Endothelial cell of umbilical vein (primary cell): ENCODE results near the gene LDLRAD4. TPM values are rescaled to one million over a fixed set of nuclear protein-coding genes. Genes with fewer than 3 reads are reported as not detected.

Experiments
- BruUV-seq: library from RNA; stranded (reverse); fragments of 400-500 nt; replicated peaks from 2 replicates; lab custom pipeline; 2021; lab: Mats Ljungman, UMichigan
- CTCF ChIA-PET: fragments of 300-600, 350-600 bp; sonication (Branson Sonifier 250); formaldehyde crosslinking; loops from one replicate; lab custom pipeline; 2021; ENCODE audit warnings: antibody characterized with exemption, inconsistent platforms; lab: Charles Lee
- POLR2A ChIA-PET: fragments of 300-600, 350-600 bp; sonication (Branson Sonifier 250); formaldehyde crosslinking; loops from one replicate; lab custom pipeline; 2021; ENCODE audit warnings: antibody characterized with exemption, inconsistent platforms; lab: Charles Lee
- DNase-seq: peaks from one replicate; pipeline ENCODE4 v3.0.0-alpha.2; 2011; ENCODE audit warnings: low read depth, low spot score
- FAIRE-seq: peaks from 2 replicates; lab custom pipeline; 2011; peaks lifted over from hg19 to GRCh38; lab: Jason Lieb, UNC
- H2AFZ ChIP-seq: 2 replicates; pipeline ENCODE4 v1.6.0; 2012; ENCODE audit warnings: low read depth, low read length, control low read depth, inconsistent platforms
- H3K27ac ChIP-seq: 2 replicates; pipeline ENCODE4 v1.5.1; 2011; ENCODE audit warnings: low read depth, mild to moderate bottlenecking, control low read depth, low read length, moderate library complexity; ENCODE audit not compliant: insufficient read depth
- H3K27me3 ChIP-seq, 2 experiments: 2 replicates each; pipeline versions ENCODE4 v1.6.0 to v1.6.1; 2011; ENCODE audit warnings: low read length in 2 of 2, mixed read lengths in 1 of 2; ENCODE audit not compliant: control insufficient read depth in 2 of 2, insufficient read depth in 2 of 2
- H3K36me3 ChIP-seq, 2 experiments: 2 replicates in 1 of 2; 3 replicates in 1 of 2; pipeline ENCODE4 v1.5.1; 2011; ENCODE audit warnings: low read length in 2 of 2, mild to moderate bottlenecking in 1 of 2, moderate library complexity in 1 of 2; ENCODE audit not compliant: control insufficient read depth in 2 of 2, insufficient read depth in 2 of 2; ENCODE audit errors: extremely low read depth in 1 of 2
- H3K4me1 ChIP-seq: 3 replicates; pipeline ENCODE4 v1.5.1; 2011; ENCODE audit warnings: mild to moderate bottlenecking, low read length; ENCODE audit not compliant: control insufficient read depth, insufficient read depth; ENCODE audit errors: extremely low read depth
- H3K4me2 ChIP-seq: 2 replicates; pipeline ENCODE4 v1.6.1; 2011; ENCODE audit warnings: low read length, control low read depth, mixed read lengths; ENCODE audit not compliant: insufficient read depth
- H3K4me3 ChIP-seq, 3 experiments: fragments of 200-600 bp in 1 of 3; sonication (generic), shearing (Covaris generic) in 1 of 3; replicated peaks in 1 of 3; 2 replicates each; pipeline ENCODE4 v1.5.1; 2011 to 2016; ENCODE audit warnings: control low read depth in 3 of 3, low read length in 3 of 3, mild to moderate bottlenecking in 2 of 3, inconsistent platforms in 1 of 3, low read depth in 1 of 3, moderate library complexity in 1 of 3; ENCODE audit not compliant: insufficient read depth in 1 of 3
- H3K79me2 ChIP-seq: 2 replicates; pipeline ENCODE4 v1.6.0; 2012; ENCODE audit warnings: low read length, inconsistent platforms; ENCODE audit not compliant: control insufficient read depth, insufficient read depth
- H3K9ac ChIP-seq: replicated peaks from 2 replicates; pipeline ENCODE3; 2011; ENCODE audit warnings: low read length, control low read depth; ENCODE audit not compliant: insufficient read depth; ENCODE audit errors: extremely low read depth
- H3K9me1 ChIP-seq: replicated peaks from 3 replicates; pipeline ENCODE4 v1.6.0; 2011; ENCODE audit warnings: mild to moderate bottlenecking, low read length; ENCODE audit not compliant: control insufficient read depth, insufficient read depth; ENCODE audit errors: extremely low read depth
- H3K9me3 ChIP-seq: replicated peaks from 2 replicates; pipeline ENCODE4 v1.5.1; 2012; ENCODE audit warnings: low read length, inconsistent platforms; ENCODE audit not compliant: control insufficient read depth, insufficient read depth
- H4K20me1 ChIP-seq: replicated peaks from 2 replicates; pipeline ENCODE3; 2011; ENCODE audit warnings: mild to moderate bottlenecking, low read length; ENCODE audit not compliant: control insufficient read depth, insufficient read depth; ENCODE audit errors: extremely low read depth
- CTCF ChIP-seq, 2 donors: IDR thresholded peaks; 1 replicate in 1 of 2; 2 replicates in 1 of 2; pipeline ENCODE4 v1.5.1; 2011; ENCODE audit warnings: low read length in 2 of 2, mild to moderate bottlenecking in 2 of 2, moderate library complexity in 2 of 2, control low read depth in 1 of 2, inconsistent platforms in 1 of 2, low read depth in 1 of 2; ENCODE audit not compliant: insufficient read depth in 1 of 2; ENCODE audit errors: extremely low read depth in 1 of 2
- EZH2 ChIP-seq: IDR thresholded peaks from 2 replicates; pipeline ENCODE4 v1.6.1; 2012; ENCODE audit warnings: borderline replicate concordance, low read depth, mild to moderate bottlenecking, moderate library complexity, low read length, inconsistent platforms; ENCODE audit not compliant: severe bottlenecking
- FOS ChIP-seq: IDR thresholded peaks from 2 replicates; pipeline ENCODE4 v1.6.1; 2011; ENCODE audit warnings: mild to moderate bottlenecking, low read length, moderate library complexity, borderline replicate concordance; ENCODE audit not compliant: insufficient read depth
- GATA2 ChIP-seq: IDR thresholded peaks from 2 replicates; pipeline ENCODE4 v1.7.0; 2011; ENCODE audit warnings: low read depth, mild to moderate bottlenecking, moderate library complexity, mixed read lengths, low read length; ENCODE audit not compliant: insufficient read length, insufficient read depth
- JUN ChIP-seq: IDR thresholded peaks from 2 replicates; pipeline ENCODE4 v1.6.1; 2011; ENCODE audit warnings: borderline replicate concordance, low read depth; ENCODE audit not compliant: insufficient read length, insufficient read depth
- MAX ChIP-seq: IDR thresholded peaks from 2 replicates; pipeline ENCODE4 v1.6.1; 2011; ENCODE audit not compliant: insufficient read depth, insufficient read length
- MYC ChIP-seq: IDR thresholded peaks from one replicate; pipeline ENCODE4 v1.6.1; 2011; ENCODE audit warnings: mild to moderate bottlenecking, low read depth, low read length
- POLR2A ChIP-seq: IDR thresholded peaks from 2 replicates; pipeline ENCODE4 v1.6.1; 2012; ENCODE audit warnings: low read depth, mild to moderate bottlenecking, control low read depth, low read length
- POLR2AphosphoS5 ChIP-seq: IDR thresholded peaks from 2 replicates; pipeline ENCODE4 v1.6.1; 2012; ENCODE audit warnings: low read depth, mild to moderate bottlenecking, control low read depth, low read length, moderate library complexity; ENCODE audit not compliant: insufficient read depth
- dilution Hi-C: fragments of 300-500 bp; cut with MboI; formaldehyde crosslinking; loops from one replicate; pipeline ENCODE4 v1.15.0; 2019; ENCODE audit warnings: low sequenced_read_pairs; ENCODE audit not compliant: extremely low pct_ligation_motif_present
- intact Hi-C: fragments of 100-400 bp; cut with micrococcal nuclease; formaldehyde crosslinking; loops from one replicate; pipeline ENCODE4 v1.10.0; 2022
- polyA plus RNA-seq, 4 experiments: library from polyadenylated mRNA; depleted of rRNA in 3 of 4; stranded (reverse) in 3 of 4; unstranded in 1 of 4; fragments of >200 nt; gene quantifications; 2 replicates each; pipeline versions ENCODE4 v1.2.1 to v1.2.3, GENCODE V29; 2011 to 2012; ENCODE audit warnings: missing spikeins in 1 of 4
- total RNA-seq: library from RNA; stranded (reverse); gene quantifications from 2 replicates; pipeline ENCODE4 v1.2.3, GENCODE V29; 2021

Gene LDLRAD4
- total and polyA plus RNA-seq, 2 donors (not counting 3 experiments of a cell fraction or from before 2014, with no cell fraction given): 5.2 to 6.5 TPM

GRCh38 chr18:13309031-13309747 lies 90.6 kb downstream of the LDLRAD4 start:
- H3K4me1 ChIP-seq: no peaks in the 10 kb centered on the region
- TF ChIP-seq GATA2: no peak
- TF ChIP-seq EZH2: no peak
- no peak for TF ChIP-seq CTCF (IDR thresholded peaks at IDR 0.05; ENCODE audit: extremely low read depth in 1 of 2, insufficient read depth in 1 of 2, low read depth in 1 of 2, low read length in 2 of 2)
- no peak for TF ChIP-seq MAX
- TF ChIP-seq FOS: no peak
- TF ChIP-seq JUN: no peak
- no peak for TF ChIP-seq MYC
- TF ChIP-seq POLR2A: no peak
- no peak for TF ChIP-seq POLR2AphosphoS5
- dilution Hi-C loops (no loop called here), intact Hi-C loops (no loop called here)
- no peak overlapping the region for H3K9ac ChIP-seq
- no peak overlapping the region for H3K4me3 ChIP-seq
- H3K79me2 ChIP-seq: no peaks in the 10 kb centered on the region
- H4K20me1 ChIP-seq: no peaks in the 10 kb centered on the region
- no peak overlapping the region for H3K27ac ChIP-seq
- POLR2A ChIA-PET: no interaction called here
- H3K36me3 ChIP-seq: no peaks in the 10 kb centered on the region
- H3K27me3 ChIP-seq: no peaks in the 10 kb centered on the region
- H3K9me1 ChIP-seq: no peaks in the 10 kb centered on the region
- no peak overlapping the region for H2AFZ ChIP-seq
- CTCF ChIA-PET: no interaction called here
- H3K9me3 ChIP-seq: no peaks in the 10 kb centered on the region
- H3K4me2 ChIP-seq: no peak overlapping the region
- BruUV-seq: no TSS peak
- DNase-seq: no peak
- FAIRE-seq: no peak
